ENCODE data around the gene AHCYL1. TPM values are rescaled to one million over a fixed set of nuclear protein-coding genes. Genes with fewer than 3 reads are reported as not detected.

Gene AHCYL1
- total RNA-seq, 1 experiment from 2014 or later: 147 TPM

DNA sequence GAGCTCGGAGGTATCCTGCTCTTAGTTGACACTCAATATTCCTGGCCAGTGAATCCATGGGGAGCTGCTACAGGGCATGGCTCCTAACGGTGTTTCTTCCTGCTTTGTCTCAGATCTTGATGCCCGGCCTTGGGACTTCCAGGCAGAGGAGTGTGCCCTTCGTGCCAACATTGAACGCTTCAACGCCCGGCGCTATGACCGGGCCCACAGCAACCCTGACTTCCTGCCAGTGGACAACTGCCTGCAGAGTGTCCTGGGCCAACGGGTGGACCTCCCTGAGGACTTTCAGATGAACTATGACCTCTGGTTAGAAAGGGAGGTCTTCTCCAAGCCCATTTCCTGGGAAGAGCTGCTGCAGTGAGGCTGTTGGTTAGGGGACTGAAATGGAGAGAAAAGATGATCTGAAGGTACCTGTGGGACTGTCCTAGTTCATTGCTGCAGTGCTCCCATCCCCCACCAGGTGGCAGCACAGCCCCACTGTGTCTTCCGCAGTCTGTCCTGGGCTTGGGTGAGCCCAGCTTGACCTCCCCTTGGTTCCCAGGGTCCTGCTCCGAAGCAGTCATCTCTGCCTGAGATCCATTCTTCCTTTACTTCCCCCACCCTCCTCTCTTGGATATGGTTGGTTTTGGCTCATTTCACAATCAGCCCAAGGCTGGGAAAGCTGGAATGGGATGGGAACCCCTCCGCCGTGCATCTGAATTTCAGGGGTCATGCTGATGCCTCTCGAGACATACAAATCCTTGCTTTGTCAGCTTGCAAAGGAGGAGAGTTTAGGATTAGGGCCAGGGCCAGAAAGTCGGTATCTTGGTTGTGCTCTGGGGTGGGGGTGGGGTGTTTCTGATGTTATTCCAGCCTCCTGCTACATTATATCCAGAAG is 69.2 kb downstream of the AHCYL1 start:
- Histone ChIP-seq H2AFZ (no peak overlapping the region), H3K27ac (no peak overlapping the region), H3K4me3 (no peak overlapping the region), H3K27me3 (ENCODE audit: insufficient read depth, low read depth) (no peaks in the 10 kb centered on the region), H3K4me2 (no peak overlapping the region), H4K20me1 (ENCODE audit: insufficient read depth) (no peaks in the 10 kb centered on the region), H3K79me2 (ENCODE audit: low read depth) (no peaks in the 10 kb centered on the region), H3K4me1 (replicated peaks; ENCODE audit: insufficient read depth) (peaks cover 16% of the 10 kb centered on the region; the same call in 1 of the 2 replicates), H3K9me3 (ENCODE audit: insufficient read depth, low read depth) (no peaks in the 10 kb centered on the region), H3F3A (ENCODE audit: insufficient read depth, low read depth) (peaks cover 41% of the 10 kb centered on the region), H3K9me2 (ENCODE audit: insufficient read depth) (no peaks in the 10 kb centered on the region), H3K36me3 (ENCODE audit: low read depth) (peaks cover 58% of the 10 kb centered on the region)
- POLR2A ChIA-PET (ENCODE audit: unreplicated experiment): interaction anchor here (0.6 kb wide), 2 partner anchors 50 to 108 kb away, joined by 3 read pairs; no protein-coding TSS in a partner anchor
- TF ChIP-seq EZH2 (IDR thresholded peaks at IDR 0.05; ENCODE audit: low read depth): no peak
- TF ChIP-seq, protein P1, sequence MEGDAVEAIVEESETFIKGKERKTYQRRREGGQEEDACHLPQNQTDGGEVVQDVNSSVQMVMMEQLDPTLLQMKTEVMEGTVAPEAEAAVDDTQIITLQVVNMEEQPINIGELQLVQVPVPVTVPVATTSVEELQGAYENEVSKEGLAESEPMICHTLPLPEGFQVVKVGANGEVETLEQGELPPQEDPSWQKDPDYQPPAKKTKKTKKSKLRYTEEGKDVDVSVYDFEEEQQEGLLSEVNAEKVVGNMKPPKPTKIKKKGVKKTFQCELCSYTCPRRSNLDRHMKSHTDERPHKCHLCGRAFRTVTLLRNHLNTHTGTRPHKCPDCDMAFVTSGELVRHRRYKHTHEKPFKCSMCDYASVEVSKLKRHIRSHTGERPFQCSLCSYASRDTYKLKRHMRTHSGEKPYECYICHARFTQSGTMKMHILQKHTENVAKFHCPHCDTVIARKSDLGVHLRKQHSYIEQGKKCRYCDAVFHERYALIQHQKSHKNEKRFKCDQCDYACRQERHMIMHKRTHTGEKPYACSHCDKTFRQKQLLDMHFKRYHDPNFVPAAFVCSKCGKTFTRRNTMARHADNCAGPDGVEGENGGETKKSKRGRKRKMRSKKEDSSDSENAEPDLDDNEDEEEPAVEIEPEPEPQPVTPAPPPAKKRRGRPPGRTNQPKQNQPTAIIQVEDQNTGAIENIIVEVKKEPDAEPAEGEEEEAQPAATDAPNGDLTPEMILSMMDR (conservative IDR thresholded peaks at IDR 0.05): peak; percentile 99
- CTCF ChIA-PET: interaction anchor here (0.6 to 1.4 kb wide), 7 partner anchors 28 to 407 kb away, joined by 3 to 7 read pairs (median 4); no protein-coding TSS in a partner anchor
- no TSS peak for BruUV-seq (replicated peaks)
- intact Hi-C loops (cut with micrococcal nuclease; ENCODE audit: unreplicated experiment): loop anchor here (1.0 to 5.0 kb wide), 4 partner anchors 53 to 729 kb away; no protein-coding TSS in a partner anchor
- DNase-seq: peak in 1 of 2 experiments; percentile 58

DNA sequence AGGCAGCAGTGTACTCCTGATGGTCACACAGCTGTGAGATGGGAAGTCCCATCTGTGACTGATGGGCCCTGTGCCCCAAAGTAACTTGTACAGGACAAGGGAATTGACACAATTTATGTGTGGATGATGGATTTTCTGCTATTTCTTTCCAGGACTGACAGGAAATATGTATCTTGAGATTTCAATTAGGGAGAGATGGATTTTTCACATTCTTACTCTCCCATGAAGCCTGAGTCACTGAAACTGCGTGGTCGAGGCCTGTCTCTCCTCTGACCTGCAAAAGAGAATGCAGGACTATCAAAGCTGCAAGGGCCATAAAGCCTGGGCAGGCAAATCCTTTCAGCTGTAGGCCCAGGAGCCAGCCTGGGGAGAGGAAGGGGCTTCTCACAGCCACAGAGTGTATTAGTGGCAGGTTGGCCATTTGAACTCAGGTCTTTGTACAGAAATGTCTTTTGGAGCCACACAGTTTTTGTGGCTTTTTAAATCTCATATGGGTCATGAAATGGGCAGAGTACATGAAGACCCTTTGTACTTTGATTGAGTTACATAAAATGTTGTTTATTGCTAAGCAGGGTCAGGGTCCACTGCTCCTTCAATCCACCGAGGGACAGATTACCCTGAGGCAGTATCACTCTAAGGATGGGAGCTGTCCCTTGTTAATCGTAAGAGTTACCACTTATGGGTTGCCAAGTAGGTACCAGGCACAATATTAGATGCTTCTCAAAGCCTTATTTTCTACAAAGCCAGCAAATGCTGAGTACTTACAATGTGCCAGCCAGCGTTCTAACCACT is 71.1 kb downstream of the AHCYL1 start:
- peaks cover 58% of the 10 kb centered on the region for H3K36me3 ChIP-seq (ENCODE audit: low read depth)
- H3F3A ChIP-seq (ENCODE audit: insufficient read depth, low read depth): peaks cover 41% of the 10 kb centered on the region
- no peak for DNase-seq
- no peaks in the 10 kb centered on the region for H4K20me1 ChIP-seq (ENCODE audit: insufficient read depth)
- no peak overlapping the region for H3K4me2 ChIP-seq
- ChIA-PET POLR2A (ENCODE audit: unreplicated experiment) (no interaction called here), CTCF (no interaction called here)
- no TSS peak for BruUV-seq (replicated peaks)
- intact Hi-C loops (cut with micrococcal nuclease; ENCODE audit: unreplicated experiment): no loop called here
- no peaks in the 10 kb centered on the region for H3K79me2 ChIP-seq (ENCODE audit: low read depth)
- no peak for TF ChIP-seq EZH2 (IDR thresholded peaks at IDR 0.05; ENCODE audit: low read depth)
- TF ChIP-seq, protein P1 (conservative IDR thresholded peaks at IDR 0.05): no peak
- no peak overlapping the region for H2AFZ ChIP-seq
- no peak overlapping the region for H3K4me3 ChIP-seq
- 0 out of 2 replicates have a peak overlapping the region, but pooled peaks have one; percentile 5 for H3K27ac ChIP-seq
- H3K9me3 ChIP-seq (ENCODE audit: insufficient read depth, low read depth): no peaks in the 10 kb centered on the region
- no peaks in the 10 kb centered on the region for H3K27me3 ChIP-seq (ENCODE audit: insufficient read depth, low read depth)
- H3K4me1 ChIP-seq (replicated peaks; ENCODE audit: insufficient read depth): peaks cover 16% of the 10 kb centered on the region; the same call in 1 of the 2 replicates
- no peaks in the 10 kb centered on the region for H3K9me2 ChIP-seq (ENCODE audit: insufficient read depth)

DNA sequence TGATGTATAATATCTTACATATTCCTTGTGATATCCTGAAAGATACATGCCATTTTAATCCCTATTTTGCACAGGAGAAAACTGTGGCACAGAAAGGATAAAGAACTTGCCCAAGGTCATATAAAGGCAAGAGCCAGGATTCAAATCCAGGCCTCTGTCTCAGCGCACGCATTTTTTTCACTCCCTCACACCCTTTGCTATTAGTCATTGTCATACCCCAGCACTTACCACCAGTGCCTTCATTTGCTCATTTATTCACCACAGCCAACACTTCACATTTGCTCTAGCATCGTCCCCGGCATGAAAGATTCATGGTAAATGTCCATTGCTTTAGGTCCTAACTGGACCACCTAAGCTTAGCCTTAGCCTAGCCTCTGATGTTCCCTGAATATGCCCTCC is 71.7 kb downstream of the AHCYL1 start:
- no peak for TF ChIP-seq EZH2 (IDR thresholded peaks at IDR 0.05; ENCODE audit: low read depth)
- TF ChIP-seq, protein P1 (conservative IDR thresholded peaks at IDR 0.05): no peak
- Histone ChIP-seq H3K4me2 (no peak overlapping the region), H2AFZ (no peak overlapping the region), H3K9me2 (ENCODE audit: insufficient read depth) (no peaks in the 10 kb centered on the region), H3K27ac (no peak overlapping the region), H3K4me3 (no peak overlapping the region), H4K20me1 (ENCODE audit: insufficient read depth) (no peaks in the 10 kb centered on the region), H3K79me2 (ENCODE audit: low read depth) (no peaks in the 10 kb centered on the region), H3K36me3 (ENCODE audit: low read depth) (peaks cover 53% of the 10 kb centered on the region), H3K9me3 (ENCODE audit: insufficient read depth, low read depth) (no peaks in the 10 kb centered on the region), H3K27me3 (ENCODE audit: insufficient read depth, low read depth) (no peaks in the 10 kb centered on the region), H3K4me1 (replicated peaks; ENCODE audit: insufficient read depth) (peaks cover 16% of the 10 kb centered on the region; the same call in 1 of the 2 replicates), H3F3A (ENCODE audit: insufficient read depth, low read depth) (peaks cover 40% of the 10 kb centered on the region)
- intact Hi-C loops (cut with micrococcal nuclease; ENCODE audit: unreplicated experiment): no loop called here
- no peak for DNase-seq
- no TSS peak for BruUV-seq (replicated peaks)
- POLR2A ChIA-PET (ENCODE audit: unreplicated experiment): no interaction called here
- CTCF ChIA-PET: no interaction called here
